ENCODE results near the gene RGS9. TPM values are rescaled to one million over a fixed set of nuclear protein-coding genes. Genes with fewer than 3 reads are reported as not detected.

Gene RGS9
- total and polyA plus RNA-seq, 2 donors (not counting 1 experiment from before 2014, with no cell fraction given), result 0.36 to 3.4 TPM

DNA sequence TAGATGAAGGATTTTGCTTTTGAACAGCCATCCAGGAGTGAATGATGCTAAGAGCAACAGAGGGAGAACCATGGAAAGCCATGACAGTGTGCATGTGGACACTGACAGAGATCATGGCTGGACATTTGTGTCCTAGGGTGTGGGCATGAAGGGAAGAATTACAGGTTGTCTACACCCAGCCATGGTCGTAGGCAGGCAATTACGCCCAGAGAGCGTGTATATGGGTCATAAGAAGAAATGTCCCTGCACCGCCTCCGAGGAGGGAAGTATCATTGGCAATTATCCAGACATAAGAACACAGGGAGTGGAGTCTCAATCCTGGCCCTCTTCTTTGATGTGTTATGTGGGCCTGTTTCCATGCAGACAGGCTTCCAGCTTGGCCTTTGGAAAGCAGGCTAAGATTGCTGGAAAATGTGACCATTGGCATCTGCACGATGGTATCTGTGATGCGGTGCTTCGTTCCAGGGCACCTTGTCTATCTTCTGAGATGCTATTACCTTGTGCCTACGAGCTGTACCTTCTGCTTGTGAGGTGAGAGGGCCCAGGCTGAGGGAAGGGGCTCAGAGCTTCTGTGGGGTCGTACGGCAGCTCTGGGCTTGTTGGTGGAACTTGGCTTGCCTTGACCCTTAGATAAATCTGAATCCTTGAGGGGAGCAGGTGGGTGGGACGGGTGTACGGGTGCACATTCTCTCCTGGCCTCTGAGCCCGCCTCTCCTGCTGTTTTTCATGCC, 19.8 kb downstream of the RGS9 start:
- WGBS (ENCODE audit: insufficient coverage), result 96% methylated on average over 14 of the region's 14 CpGs
- H3K79me2 ChIP-seq (ENCODE audit: control insufficient read depth, insufficient read depth, low read length), result no peaks in the 10 kb centered on the region
- TF ChIP-seq, protein P1, sequence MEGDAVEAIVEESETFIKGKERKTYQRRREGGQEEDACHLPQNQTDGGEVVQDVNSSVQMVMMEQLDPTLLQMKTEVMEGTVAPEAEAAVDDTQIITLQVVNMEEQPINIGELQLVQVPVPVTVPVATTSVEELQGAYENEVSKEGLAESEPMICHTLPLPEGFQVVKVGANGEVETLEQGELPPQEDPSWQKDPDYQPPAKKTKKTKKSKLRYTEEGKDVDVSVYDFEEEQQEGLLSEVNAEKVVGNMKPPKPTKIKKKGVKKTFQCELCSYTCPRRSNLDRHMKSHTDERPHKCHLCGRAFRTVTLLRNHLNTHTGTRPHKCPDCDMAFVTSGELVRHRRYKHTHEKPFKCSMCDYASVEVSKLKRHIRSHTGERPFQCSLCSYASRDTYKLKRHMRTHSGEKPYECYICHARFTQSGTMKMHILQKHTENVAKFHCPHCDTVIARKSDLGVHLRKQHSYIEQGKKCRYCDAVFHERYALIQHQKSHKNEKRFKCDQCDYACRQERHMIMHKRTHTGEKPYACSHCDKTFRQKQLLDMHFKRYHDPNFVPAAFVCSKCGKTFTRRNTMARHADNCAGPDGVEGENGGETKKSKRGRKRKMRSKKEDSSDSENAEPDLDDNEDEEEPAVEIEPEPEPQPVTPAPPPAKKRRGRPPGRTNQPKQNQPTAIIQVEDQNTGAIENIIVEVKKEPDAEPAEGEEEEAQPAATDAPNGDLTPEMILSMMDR (IDR thresholded peaks at IDR 0.05), result no peak
- no peak for TF ChIP-seq EZH2 (IDR thresholded peaks at IDR 0.05; ENCODE audit: borderline replicate concordance, insufficient read depth, low read depth, low read length, poor library complexity, severe bottlenecking)
- H3K4me1 Mint-ChIP-seq, result peaks cover 14% of the 10 kb centered on the region
- H3K27me3 Mint-ChIP-seq, result no peaks in the 10 kb centered on the region
- H3K27ac ChIP-seq (ENCODE audit: low read length in 2 of 2), result no peak overlapping the region
- H3K4me2 ChIP-seq (replicated peaks; ENCODE audit: low read depth, low read length, poor library complexity, severe bottlenecking), result no peak overlapping the region
- no peaks in the 10 kb centered on the region for H3K36me3 ChIP-seq (replicated peaks in 1 of 2; ENCODE audit: control extremely low read depth in 1 of 2, control insufficient read depth in 1 of 2, extremely low read depth in 1 of 2, insufficient read depth in 2 of 2, low read length in 1 of 2)
- H3K27me3 ChIP-seq (replicated peaks in 1 of 4; ENCODE audit: control extremely low read depth in 1 of 4, control insufficient read depth in 3 of 4, insufficient read depth in 4 of 4, low read length in 3 of 4), result no peaks in the 10 kb centered on the region
- no peaks in the 10 kb centered on the region for H3K9me3 ChIP-seq (ENCODE audit: control extremely low read depth in 1 of 3, control insufficient read depth in 2 of 3, insufficient read depth in 1 of 3, low read length in 2 of 3)
- DNase-seq (no peak), ATAC-seq (ENCODE audit: low read depth) (no peak)
- H3K9ac ChIP-seq (ENCODE audit: low read length), result no peak overlapping the region
- intact Hi-C loops (cut with micrococcal nuclease), result no loop called here
- no peak overlapping the region for H2AFZ ChIP-seq (ENCODE audit: insufficient read depth, low read depth, low read length, poor library complexity, severe bottlenecking)
- POLR2A ChIA-PET, result no interaction called here
- no peak overlapping the region for H3K4me3 Mint-ChIP-seq
- no peak overlapping the region for H3K4me3 ChIP-seq (ENCODE audit: control extremely low read depth in 1 of 5, extremely low read depth in 1 of 5, insufficient read depth in 1 of 5, low read depth in 2 of 5, low read length in 4 of 5)
- H3K27ac Mint-ChIP-seq, result no peak overlapping the region
- peaks cover 10 to 14% of the 10 kb centered on the region in 2 donors for H3K4me1 ChIP-seq (ENCODE audit: control insufficient read depth in 2 of 2, insufficient read depth in 2 of 2, low read length in 2 of 2)
- no peaks in the 10 kb centered on the region for H3K9me3 Mint-ChIP-seq (ENCODE audit: insufficient read depth)
- CTCF ChIA-PET, result interaction anchor here (0.5 to 1.9 kb wide), 3 partner anchors 20 to 1745 kb away, joined by 4 read pairs; partner anchors contain the start of gene RGS9
- no peaks in the 10 kb centered on the region for H4K20me1 ChIP-seq (ENCODE audit: control insufficient read depth, insufficient read depth, low read length, poor library complexity, severe bottlenecking)

DNA sequence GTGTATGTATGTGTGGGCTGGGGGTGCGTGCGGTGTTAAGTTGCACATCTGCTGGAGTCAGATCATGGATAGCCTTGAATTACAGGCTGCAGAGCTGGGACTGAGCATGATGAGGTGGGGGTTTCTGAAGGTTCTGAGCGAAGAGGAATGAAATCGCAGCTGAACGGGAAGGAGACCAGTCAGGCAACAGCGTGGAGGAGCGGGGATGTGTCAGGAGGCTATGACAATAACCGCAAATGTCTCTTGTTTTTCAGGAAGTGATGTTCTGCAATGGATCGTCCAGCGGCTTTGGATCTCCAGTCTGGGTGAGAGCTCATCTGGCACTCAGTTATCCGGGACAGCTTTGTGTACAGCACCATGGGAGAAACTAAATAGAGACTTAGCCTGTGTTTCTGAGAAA, 20.9 kb downstream of the RGS9 start:
- H3K4me2 ChIP-seq (replicated peaks; ENCODE audit: low read depth, low read length, poor library complexity, severe bottlenecking), result no peak overlapping the region
- ATAC-seq (ENCODE audit: low read depth) (no peak), DNase-seq (no peak)
- Mint-ChIP-seq H3K27me3 (no peaks in the 10 kb centered on the region), H3K4me3 (no peak overlapping the region), H3K4me1 (peaks cover 14% of the 10 kb centered on the region), H3K9me3 (ENCODE audit: insufficient read depth) (no peaks in the 10 kb centered on the region), H3K27ac (no peak overlapping the region)
- no peaks in the 10 kb centered on the region for H4K20me1 ChIP-seq (ENCODE audit: control insufficient read depth, insufficient read depth, low read length, poor library complexity, severe bottlenecking)
- no peak overlapping the region for H3K27ac ChIP-seq (ENCODE audit: low read length in 2 of 2)
- H3K27me3 ChIP-seq (replicated peaks in 1 of 4; ENCODE audit: control extremely low read depth in 1 of 4, control insufficient read depth in 3 of 4, insufficient read depth in 4 of 4, low read length in 3 of 4), result no peaks in the 10 kb centered on the region
- intact Hi-C loops (cut with micrococcal nuclease), result no loop called here
- H3K9me3 ChIP-seq (ENCODE audit: control extremely low read depth in 1 of 3, control insufficient read depth in 2 of 3, insufficient read depth in 1 of 3, low read length in 2 of 3), result no peaks in the 10 kb centered on the region
- TF ChIP-seq EZH2 (IDR thresholded peaks at IDR 0.05; ENCODE audit: borderline replicate concordance, insufficient read depth, low read depth, low read length, poor library complexity, severe bottlenecking), result no peak
- TF ChIP-seq, protein P1 (IDR thresholded peaks at IDR 0.05), result no peak
- POLR2A ChIA-PET, result no interaction called here
- no peaks in the 10 kb centered on the region for H3K79me2 ChIP-seq (ENCODE audit: control insufficient read depth, insufficient read depth, low read length)
- no peak overlapping the region for H2AFZ ChIP-seq (ENCODE audit: insufficient read depth, low read depth, low read length, poor library complexity, severe bottlenecking)
- H3K9ac ChIP-seq (ENCODE audit: low read length), result no peak overlapping the region
- CTCF ChIA-PET, result interaction anchor here (1.0 kb wide), 1 partner anchor 21 kb away, joined by 3 read pairs; the partner anchor contains the start of gene RGS9
- H3K36me3 ChIP-seq (replicated peaks in 1 of 2; ENCODE audit: control extremely low read depth in 1 of 2, control insufficient read depth in 1 of 2, extremely low read depth in 1 of 2, insufficient read depth in 2 of 2, low read length in 1 of 2), result no peaks in the 10 kb centered on the region
- 96% methylated on average over 10 of the region's 11 CpGs for WGBS (ENCODE audit: insufficient coverage)
- no peak overlapping the region for H3K4me3 ChIP-seq (ENCODE audit: control extremely low read depth in 1 of 5, extremely low read depth in 1 of 5, insufficient read depth in 1 of 5, low read depth in 2 of 5, low read length in 4 of 5)
- peaks cover 10 to 14% of the 10 kb centered on the region in 2 donors for H3K4me1 ChIP-seq (ENCODE audit: control insufficient read depth in 2 of 2, insufficient read depth in 2 of 2, low read length in 2 of 2)
